HG02763 (cell line): ENCODE results near the gene MBD3L2.
"Not testable (repeated sequence)": the region's sequence is repeated elsewhere in the genome, so short reads cannot be mapped to it uniquely, and the experiment has no call there.

ENCODE experiments used
- ATAC-seq: cut with Tn5 transposase; IDR thresholded peaks from one replicate; pipeline ENCODE4 v1.9.1; 2021; ENCODE audit warnings: mild to moderate bottlenecking, moderate library complexity; ENCODE audit not compliant: unreplicated experiment

MBD3L2 gene

DNA sequence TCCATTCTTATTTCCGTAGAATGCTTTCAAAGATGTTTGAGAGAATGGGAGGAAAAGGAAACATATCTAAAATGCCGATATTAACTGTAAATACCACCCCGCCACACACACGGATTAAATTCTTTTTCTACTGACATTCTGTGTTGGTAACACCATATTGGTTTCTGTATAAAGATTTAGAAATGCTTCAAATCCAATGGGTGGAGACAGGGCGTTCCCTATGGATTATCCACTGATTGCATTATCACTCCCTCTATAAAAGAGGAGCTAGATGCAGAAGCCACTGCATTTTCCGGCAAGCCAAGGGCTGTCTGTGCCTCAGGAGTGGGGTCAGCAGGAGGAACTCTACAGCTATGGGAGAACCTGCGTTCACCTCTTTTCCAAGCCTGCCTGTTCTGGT lies at the start of gene MBD3L2:
MBD3L2 (plus strand) TSS at position 301 of the 400 bp plus-strand sequence; CDS start at position 354, 53 bp downstream.
- ATAC-seq: not testable (repeated sequence)

DNA sequence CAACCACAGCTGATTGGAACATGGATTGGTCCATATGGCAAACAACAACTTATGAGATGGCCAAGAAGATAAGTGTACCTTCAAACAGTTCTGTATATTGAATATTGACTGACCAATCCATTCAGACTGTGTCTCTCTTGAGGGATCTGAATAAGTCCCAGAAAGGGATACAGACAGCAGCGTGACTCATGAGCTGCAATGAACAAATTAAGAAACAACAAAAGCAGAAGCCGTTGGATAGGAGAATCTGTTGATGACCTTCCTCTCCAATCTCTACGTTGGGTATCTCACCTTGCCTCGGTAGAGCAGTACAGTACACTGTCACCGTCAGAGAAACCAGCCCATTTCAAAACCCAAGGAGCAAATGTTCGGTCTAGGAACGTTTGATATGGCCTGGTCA lies 49.2 kb upstream of the MBD3L2 start:
- no peak for ATAC-seq

DNA sequence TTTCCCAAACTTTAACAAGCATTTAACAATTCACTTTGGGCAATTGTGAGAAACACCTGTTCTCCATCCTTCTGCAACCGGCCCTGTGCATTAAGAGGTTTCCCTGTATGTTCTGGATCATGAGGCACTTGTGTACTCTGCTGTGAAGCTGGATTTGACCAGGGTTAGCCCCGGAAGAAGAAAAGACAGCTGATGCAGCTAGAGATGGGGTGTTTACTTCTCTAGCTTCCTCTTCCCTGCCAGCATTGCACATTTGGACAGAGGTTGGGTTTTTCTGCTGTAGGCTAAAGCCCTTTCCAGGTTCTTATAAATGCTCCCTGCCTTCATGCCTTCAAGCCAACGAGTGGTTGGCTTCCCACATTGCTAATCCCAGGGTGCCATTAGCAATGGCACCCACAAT lies 48.8 kb upstream of the MBD3L2 start:
- ATAC-seq: no peak

DNA sequence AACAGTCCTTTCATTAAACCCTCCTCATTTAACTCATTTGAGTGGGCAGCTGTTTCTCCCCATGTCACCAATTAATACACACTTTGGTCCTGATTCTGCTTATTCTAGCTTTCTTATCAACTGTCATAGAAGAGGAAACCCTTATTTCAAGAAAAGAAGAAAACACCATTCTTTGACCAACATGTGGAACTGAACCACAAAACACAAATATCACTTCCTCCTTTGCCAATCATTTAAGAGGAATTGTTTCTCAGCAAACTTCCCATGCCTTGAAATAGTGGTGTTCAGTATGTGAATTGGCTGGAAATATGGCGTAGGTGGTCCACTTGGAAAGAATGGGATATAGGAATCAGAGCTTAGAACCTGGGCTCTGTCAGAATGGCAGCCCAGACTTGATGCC lies 48.3 kb upstream of the MBD3L2 start:
- no peak for ATAC-seq

DNA sequence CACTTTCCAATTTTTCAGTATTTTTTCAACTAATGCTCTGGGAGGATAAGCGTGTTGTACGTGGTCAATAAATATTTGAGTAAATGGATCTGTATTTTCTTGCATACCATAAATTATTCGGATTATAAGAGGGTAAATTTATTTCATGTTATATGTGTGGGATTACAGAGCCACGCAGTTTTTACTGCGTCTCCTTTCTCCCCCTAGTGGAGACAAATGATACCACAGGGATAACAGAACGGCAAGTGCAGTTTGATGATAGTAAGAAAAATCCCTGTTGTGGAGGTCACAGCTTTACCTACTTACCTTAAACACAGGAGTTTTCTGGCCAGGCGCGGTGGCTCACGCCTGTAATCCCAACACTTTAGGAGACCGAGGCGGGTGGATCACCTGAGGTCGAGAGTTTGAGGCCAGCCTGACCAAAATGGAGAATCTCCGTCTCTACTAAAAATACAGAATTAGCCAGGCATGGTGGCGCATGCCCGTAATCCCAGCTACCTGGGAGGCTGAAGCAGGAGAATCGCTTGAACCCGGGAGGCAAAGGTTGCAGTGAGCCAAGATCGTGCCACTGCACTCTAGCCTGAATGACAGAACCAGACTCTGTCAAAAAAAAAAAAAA lies 44.7 kb upstream of the MBD3L2 start:
- ATAC-seq: no peak

DNA sequence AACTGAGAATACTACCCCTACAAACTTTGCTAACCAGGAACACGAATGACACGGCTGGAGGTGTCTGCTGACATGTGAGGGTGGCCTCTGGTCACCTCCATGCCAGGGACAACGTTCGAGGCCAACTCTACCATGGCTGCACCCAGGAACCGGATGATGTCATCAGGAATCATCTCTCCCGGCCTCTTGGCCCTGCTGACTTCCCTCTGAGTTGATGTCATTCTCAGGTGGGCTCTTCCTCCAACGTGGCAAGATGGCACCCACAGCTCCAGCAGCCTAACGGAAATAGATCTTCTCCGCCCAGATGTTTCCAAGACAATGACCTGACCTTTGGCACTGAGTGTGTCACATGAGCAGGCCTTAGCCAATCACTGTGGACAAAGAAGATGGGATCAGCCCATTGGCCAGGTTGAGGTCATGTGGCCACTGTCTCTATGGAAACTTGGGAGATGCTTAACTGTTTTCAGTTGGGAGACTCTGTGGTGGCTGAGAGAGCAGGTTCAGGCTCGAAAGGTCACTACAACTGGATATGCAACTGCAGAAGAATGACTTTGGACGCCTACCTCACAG lies 42.9 kb upstream of the MBD3L2 start:
- ATAC-seq: no peak

DNA sequence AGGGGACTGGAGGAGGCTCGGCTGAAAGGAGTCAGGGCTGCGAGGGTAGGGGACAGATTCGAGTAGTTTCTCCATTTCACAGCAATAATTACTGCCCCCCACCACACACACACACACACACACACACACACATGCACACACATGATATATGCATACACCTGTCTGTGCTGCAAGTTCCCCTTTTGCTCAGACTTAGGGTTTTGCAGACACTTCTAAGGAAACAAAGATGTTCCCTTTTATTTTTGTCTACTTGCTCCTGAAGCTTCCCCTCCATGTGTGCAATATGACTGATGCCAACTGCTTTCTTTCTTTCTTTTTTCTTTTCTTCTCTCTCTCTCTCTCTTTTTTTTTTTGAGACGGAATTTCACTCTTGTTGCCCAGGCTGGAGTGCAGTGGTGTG lies 41.3 kb upstream of the MBD3L2 start:
- no peak for ATAC-seq

DNA sequence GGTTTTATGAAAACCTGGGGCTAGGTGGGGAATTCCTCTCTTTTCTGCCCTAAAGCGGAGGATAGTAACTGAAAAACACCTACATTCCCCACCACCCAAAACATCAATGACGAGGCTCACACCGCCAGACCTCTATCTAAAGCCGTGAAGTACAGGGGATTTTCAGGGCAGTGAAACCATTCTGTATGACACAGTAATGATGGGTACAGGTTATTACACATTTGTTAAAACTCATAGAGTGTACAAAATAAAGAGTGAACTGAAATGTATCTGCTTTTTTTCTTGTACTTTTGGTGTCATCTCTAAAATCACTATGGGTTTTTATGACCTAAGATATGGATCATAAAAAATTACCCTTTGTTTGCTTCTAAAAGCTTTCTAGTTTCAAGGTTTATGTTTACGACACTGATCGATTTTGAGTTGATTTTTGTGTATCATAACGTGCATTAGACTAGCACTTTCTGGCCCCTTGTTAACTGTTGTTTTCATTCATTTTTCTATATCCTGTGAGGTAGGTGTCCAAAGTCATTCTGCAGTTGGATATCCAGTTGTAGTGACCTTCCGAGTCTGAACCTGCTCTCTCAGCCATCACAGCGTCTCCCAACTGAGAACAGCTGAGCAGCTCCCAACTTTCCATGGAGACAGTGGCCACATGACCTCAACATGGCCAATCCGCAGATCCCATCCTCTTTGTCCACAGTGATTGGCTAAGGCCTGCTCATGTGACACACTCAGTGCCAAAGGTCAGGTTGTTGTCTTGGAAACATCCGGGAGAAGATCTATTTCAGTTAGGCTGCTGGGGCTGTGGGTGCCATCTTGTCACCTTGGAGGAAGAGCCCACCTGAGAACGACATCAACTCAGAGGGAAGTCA lies 38.2 kb upstream of the MBD3L2 start:
- no peak for ATAC-seq

DNA sequence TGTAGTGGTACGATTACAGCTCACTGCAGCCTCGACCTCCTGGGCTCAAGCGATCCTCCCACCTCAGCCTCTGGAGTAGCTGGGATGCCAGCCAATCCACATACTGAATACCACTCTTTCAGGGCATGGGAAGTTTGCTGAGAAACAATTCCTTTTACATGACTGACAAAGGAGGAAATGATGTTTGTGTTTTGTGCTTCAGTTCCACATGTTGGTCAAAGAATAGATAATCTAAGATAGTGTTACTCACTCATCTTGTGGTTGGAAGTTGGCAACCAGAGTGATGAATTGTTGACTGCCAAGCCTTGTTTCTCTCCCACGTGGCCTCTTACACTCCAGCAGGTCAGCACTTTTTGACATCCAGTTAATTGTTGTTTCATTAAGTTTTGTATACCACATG lies 35.4 kb upstream of the MBD3L2 start:
- ATAC-seq: no peak

DNA sequence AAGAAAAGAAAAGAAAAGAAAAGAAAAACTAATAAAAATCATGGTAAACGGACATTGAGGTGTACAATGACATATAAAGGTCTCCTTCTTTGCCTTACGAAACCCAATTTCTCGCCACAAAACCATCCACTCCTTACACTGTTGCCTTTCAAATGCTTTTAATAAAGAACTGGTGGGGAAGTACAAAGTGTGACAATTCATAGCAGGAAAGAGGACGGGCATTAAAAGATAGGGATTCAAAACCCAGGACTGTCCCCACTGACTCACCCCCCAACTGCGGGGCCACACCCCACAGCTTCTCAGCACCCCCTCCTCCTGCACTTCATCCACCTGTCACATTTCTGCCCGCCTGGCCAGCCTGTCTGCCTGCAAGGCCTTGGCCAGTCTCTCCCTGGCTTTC lies 30.3 kb upstream of the MBD3L2 start:
- no peak for ATAC-seq

DNA sequence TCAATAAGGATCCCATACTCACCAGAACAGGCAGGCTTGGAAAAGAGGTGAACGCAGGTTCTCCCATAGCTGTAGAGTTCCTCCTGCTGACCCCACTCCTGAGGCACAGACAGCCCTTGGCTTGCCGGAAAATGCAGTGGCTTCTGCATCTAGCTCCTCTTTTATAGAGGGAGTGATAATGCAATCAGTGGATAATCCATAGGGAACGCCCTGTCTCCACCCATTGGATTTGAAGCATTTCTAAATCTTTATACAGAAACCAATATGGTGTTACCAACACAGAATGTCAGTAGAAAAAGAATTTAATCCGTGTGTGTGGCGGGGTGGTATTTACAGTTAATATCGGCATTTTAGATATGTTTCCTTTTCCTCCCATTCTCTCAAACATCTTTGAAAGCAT lies 27.8 kb upstream of the MBD3L2 start, which contains the start of gene MBD3L2B:
MBD3L2B (minus strand) TSS at position 101 of the 400 bp plus-strand sequence; CDS start at position 67, 34 bp downstream.
- ATAC-seq: not testable (repeated sequence)

DNA sequence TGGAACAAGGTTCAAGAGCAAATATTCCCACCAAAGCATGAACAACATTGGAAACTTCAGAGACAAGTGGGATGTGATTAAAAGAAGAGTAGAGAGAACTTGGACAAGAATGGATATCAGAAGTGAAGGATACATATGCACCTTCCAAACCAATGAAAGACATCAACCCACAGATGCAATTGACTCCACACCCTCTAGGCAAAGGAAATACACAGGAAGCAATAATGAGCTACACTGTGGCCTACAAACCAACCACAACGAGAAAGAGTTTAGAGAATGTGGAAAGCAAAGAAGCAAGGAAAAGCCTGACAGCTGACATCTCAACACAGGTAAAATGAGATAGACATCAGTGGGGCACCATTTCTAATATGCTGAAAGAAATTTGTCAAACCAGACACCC lies 20.3 kb upstream of the MBD3L2 start:
- not testable (repeated sequence) for ATAC-seq

DNA sequence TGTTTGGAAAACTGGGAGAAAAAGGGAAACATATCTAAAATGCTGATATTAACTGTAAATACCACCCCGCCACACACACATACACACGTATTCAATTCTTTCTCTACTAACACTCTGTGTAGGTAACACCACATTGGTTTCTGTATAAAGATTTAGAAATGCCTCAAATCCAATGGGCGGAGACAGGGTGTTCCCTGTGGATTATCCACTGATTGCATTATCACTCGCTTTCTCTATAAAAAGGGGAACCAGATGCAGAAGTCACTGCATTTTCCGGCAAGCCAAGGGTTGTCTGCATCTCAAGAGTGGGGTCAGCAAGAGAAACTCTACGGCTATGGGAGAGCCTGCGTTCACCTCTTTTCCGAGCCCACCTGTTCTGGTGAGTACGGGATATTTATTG lies 18.8 kb upstream of the MBD3L2 start, which contains the start of gene MBD3L5:
MBD3L5 (plus strand) TSS at position 301 of the 400 bp plus-strand sequence; CDS start at position 335, 34 bp downstream.
- ATAC-seq: not testable (repeated sequence)

DNA sequence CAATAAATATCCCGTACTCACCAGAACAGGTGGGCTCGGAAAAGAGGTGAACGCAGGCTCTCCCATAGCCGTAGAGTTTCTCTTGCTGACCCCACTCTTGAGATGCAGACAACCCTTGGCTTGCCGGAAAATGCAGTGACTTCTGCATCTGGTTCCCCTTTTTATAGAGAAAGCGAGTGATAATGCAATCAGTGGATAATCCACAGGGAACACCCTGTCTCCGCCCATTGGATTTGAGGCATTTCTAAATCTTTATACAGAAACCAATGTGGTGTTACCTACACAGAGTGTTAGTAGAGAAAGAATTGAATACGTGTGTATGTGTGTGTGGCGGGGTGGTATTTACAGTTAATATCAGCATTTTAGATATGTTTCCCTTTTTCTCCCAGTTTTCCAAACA lies 9.0 kb upstream of the MBD3L2 start, which contains the start of gene MBD3L4:
MBD3L4 (minus strand) TSS at position 101 of the 400 bp plus-strand sequence; CDS start at position 66, 35 bp downstream.
- not testable (repeated sequence) for ATAC-seq

DNA sequence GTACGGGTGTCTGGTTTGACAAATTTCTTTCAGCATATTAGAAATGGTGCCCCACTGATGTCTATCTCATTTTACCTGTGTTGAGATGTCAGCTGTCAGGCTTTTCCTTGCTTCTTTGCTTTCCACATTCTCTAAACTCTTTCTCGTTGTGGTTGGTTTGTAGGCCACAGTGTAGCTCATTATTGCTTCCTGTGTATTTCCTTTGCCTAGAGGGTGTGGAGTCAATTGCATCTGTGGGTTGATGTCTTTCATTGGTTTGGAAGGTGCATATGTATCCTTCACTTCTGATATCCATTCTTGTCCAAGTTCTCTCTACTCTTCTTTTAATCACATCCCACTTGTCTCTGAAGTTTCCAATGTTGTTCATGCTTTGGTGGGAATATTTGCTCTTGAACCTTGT lies 7.6 kb upstream of the MBD3L2 start:
- ATAC-seq: not testable (repeated sequence)

DNA sequence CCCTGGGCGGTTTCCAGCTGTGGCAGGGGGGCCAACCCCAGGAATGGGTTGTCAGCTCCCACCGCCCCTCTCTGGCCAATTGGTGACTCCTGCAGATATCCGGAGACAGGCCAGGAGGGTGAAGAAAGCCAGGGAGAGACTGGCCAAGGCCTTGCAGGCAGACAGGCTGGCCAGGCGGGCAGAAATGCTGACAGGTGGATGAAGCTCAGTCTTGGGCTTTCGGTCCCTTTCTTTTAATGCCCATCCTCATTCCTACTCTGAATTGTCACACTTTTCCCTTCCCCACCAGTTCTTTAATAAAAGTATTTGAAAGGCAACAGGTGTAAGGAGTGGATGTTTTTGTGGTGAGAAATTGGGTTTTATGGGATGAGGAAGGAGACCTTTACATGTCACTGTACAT lies 2.3 kb downstream of the MBD3L2 start:
- not testable (repeated sequence) for ATAC-seq

DNA sequence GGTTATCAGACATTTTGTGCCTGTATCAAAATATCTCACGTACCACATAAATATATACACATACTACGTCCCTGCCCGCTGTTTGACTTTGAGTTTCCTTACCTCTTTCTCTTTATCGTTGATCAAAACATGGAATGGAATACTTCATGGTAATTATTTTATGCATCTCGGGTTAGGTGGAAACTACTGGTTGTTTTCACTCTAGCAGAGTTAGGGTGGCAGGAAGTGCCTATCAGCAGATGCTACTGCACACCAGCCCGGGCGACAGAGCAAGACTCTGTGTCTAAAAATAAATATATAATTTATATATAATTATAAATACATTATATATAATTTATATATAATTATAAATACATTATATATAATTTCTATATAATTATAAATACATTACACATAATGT lies 3.8 kb downstream of the MBD3L2 start:
- ATAC-seq: not testable (repeated sequence)

DNA sequence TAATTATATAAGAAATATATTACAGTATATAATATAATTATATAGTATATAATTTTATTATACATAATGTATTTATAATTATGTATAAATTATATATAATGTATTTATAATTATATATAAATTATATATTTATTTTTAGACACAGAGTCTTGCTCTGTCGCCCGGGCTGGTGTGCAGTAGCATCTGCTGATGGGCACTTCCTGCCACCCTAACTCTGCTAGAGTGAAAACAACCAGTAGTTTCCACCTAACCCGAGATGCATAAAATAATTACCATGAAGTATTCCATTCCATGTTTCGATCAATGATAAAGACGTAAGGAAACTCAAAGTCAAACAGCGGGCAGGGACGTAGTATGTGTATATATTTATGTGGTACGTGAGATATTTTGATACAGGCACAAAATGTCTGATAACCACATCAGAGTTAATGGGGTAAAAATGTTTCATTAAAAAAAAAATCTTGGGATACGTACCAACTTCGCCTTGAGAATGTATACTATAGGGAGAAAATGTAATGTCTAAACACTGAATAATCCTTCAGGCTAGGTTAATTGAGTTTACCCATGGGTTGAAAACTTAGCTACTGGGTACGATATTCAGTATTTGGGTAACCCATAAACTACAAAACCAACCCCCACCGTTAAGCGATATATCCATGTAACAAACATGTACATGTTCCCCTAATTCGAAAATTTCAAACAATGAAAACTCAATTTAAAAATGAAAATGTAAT lies 5.7 kb downstream of the MBD3L2 start:
- ATAC-seq: not testable (repeated sequence)

DNA sequence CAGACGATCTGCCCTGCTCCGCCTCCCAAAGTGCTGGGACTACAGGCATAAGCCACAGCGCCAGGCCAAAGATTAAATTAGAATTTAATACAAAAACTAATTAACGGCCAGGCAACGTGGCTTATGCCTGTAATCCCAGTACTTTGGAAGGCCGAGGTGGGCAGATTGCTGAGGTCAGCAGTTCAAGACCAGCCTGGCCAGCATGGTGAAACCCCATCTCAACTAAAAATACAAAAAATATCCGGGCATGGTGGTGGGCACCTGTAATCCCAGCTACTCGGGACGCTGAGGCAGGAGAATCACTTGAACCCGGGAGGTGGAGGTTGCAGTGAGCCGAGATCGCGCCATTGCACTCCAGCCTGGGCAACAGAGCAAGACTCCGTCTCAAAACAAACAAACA lies 6.6 kb downstream of the MBD3L2 start:
- not testable (repeated sequence) for ATAC-seq

DNA sequence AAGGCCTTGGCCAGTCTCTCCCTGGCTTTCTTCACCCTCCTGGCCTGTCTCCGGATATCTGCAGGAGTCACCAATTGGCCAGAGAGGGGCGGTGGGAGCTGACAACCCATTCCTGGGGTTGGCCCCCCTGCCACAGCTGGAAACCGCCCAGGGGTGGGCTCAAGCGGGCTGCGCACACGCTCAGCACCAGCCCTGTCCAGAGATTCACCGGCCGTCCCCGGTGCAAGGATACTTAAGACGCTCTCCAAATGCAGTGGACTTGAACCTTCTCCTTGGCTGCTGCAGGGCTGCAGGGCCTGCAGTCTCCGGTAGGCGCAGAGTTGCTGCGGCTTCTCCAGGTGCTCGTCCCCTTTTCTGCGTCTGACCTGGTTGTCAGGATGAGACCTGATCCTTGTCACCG lies 7.2 kb downstream of the MBD3L2 start:
- not testable (repeated sequence) for ATAC-seq

DNA sequence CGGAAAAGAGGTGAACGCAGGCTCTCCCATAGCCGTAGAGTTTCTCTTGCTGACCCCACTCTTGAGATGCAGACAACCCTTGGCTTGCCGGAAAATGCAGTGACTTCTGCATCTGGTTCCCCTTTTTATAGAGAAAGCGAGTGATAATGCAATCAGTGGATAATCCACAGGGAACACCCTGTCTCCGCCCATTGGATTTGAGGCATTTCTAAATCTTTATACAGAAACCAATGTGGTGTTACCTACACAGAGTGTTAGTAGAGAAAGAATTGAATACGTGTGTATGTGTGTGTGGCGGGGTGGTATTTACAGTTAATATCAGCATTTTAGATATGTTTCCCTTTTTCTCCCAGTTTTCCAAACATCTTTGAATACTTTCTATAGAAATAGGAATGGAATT lies 9.5 kb downstream of the MBD3L2 start, which contains the start of gene MBD3L3:
MBD3L3 (minus strand) TSS at position 101 of the 400 bp plus-strand sequence; CDS start at position 30, 71 bp downstream.
- not testable (repeated sequence) for ATAC-seq
